PFSK-1 (cell line): Measurements from ENCODE around the gene UNC5C.

Experiments
- FOXP2 ChIP-seq: optimal IDR thresholded peaks from 2 replicates; pipeline ENCODE3; 2011; ENCODE audit warnings: borderline replicate concordance, control low read depth, inconsistent platforms; ENCODE audit not compliant: insufficient read depth; ENCODE audit errors: extremely low read length, extremely low read depth
- POLR2AphosphoS5 ChIP-seq: IDR thresholded peaks from 2 replicates; pipeline ENCODE4 v1.6.1; 2012; ENCODE audit warnings: low read depth, mild to moderate bottlenecking, control low read depth, low read length, moderate library complexity
- REST ChIP-seq, 2 experiments: IDR thresholded peaks; 2 replicates each; pipeline versions ENCODE4 v1.6.1 to v1.8.0; 2011 to 2012; ENCODE audit warnings: low read depth in 2 of 2, low read length in 2 of 2, control low read depth in 1 of 2, inconsistent platforms in 1 of 2, mild to moderate bottlenecking in 1 of 2, moderate library complexity in 1 of 2; ENCODE audit not compliant: insufficient read depth in 1 of 2
- SIN3A ChIP-seq: IDR thresholded peaks from 2 replicates; pipeline ENCODE4 v1.6.1; 2012; ENCODE audit warnings: mild to moderate bottlenecking, low read length, moderate library complexity, borderline replicate concordance; ENCODE audit not compliant: insufficient read depth
- TAF1 ChIP-seq: IDR thresholded peaks from 2 replicates; pipeline ENCODE4 v1.6.1; 2012; ENCODE audit warnings: low read length, control low read depth, borderline replicate concordance; ENCODE audit not compliant: insufficient read depth

GRCh38 chr4:95377366-95377900 lies 171.3 kb downstream of the UNC5C start:
- TF ChIP-seq POLR2AphosphoS5: no peak
- TF ChIP-seq REST (IDR thresholded peaks at IDR 0.05; ENCODE audit: insufficient read depth in 1 of 2, low read depth in 2 of 2, low read length in 2 of 2): no peak
- no peak for TF ChIP-seq TAF1
- no peak for TF ChIP-seq SIN3A
- TF ChIP-seq FOXP2: no peak
